Stimulated activated CD8-positive, alpha-beta memory T cell treated with anti-CD3 and anti-CD28 coated beads, Interleukin-15, amount 100 ng/mL, for 48 hours (primary cell): ENCODE results near the gene DCAF10.
"Not testable (repeated sequence)": the region's sequence is repeated elsewhere in the genome, so short reads cannot be mapped to it uniquely, and the experiment has no call there.

Source experiments
- DNase-seq, 2 donors: peaks; one replicate each; pipeline ENCODE4 v3.0.0-alpha.2; 2020; ENCODE audit warnings: low read depth in 2 of 2

The DCAF10 gene

DNA sequence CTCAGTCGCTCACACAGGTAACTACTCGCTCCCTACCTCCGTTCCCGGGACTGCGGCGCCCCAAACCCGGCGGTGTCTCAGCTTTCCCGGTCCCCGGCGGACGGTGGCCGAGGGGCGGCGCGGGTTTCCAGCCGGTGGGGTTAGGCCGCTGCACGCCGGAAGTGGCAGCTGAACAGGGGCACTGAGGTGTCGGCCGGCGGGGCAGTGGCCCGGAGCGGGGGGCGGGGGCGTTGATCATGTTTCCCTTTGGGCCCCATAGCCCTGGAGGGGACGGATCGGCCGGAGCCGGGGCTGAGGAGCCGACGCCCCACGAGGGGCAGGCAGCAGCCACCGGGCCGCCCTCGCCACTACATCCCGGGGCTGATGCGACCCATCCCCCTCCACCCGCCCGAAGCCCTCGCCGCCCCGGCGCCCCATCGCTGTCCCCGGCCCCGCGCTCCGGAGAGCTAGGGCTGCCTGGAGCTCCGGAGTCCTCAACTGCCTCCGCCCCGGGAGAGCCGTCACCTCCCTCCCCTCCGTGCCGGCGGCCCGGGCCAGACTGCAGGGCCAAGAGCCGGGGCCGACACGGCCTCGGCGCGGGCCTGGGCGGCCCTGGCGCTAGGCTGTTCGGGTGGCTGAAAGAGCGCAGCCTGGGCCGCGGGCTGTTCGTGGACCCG lies at the start of gene DCAF10:
Gene DCAF10, plus strand, starts transcription at position 167 of the 656 bp plus-strand sequence. Its CDS starts 70 bp downstream, at position 237.
- peak; percentile 83 to 85 for DNase-seq

DNA sequence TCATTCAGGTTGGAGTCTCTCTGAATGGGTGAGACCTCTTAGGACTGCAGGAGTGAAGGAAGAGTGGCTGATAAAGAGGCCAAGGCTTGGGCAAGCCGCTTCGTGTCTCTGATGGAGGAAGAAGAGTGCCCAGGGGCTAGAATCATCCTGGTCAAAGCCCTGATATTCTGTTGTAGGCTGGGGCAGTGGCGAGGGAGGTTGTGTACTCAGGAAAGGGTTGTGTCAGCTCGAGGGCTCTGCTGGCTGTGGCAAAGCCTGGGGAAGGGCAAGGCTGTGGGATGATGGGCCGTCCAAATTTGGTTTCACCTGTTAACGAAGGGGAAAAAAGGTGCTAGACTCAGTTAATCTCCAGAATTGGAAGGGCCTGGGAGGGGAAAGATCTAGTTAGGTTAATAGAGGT lies 49.4 kb upstream of the DCAF10 start:
- DNase-seq = no peak

DNA sequence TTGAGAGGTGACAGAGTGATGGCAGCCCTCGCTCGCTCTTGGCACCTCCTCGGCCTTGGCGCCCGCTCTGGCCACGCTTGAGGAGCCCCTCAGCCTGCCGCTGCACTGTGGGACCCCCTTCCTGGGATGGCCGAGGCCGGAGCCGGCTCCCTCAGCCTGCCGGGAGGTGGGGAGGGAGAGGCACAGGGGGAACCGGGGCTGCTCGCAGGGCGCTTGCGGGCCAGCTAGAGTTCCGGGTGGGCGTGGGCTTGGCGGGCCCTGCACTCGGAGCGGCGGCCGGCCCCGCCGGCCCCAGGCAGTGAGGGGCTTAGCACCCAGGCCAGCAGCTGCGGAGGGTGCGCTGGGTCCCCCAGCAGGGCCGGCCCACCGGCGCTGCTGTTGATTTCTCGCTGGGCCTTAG lies 48.9 kb upstream of the DCAF10 start:
- DNase-seq = not testable (repeated sequence)

DNA sequence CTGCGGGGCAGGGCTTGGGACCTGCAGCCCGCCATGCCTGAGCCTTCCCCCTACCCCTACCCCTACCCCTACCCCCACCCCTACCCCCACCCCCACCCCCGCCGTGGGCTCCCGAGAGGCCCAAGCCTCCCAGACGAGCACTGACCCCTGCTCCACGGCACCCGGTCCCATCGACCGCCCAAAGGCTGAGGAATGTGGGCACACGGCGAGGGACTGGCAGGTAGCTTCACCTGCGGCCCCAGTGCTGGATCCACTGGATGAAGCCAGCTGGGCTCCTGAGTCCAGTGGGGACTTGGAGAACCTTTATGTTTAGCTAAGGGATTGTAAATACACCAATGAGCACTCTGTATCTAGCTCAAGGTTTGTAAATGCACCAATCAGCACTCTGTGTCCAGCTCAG lies 48.5 kb upstream of the DCAF10 start:
- not testable (repeated sequence) for DNase-seq

GRCh38 chr9:37752642-37753488 lies 47.7 kb upstream of the DCAF10 start:
- peak in 1 of 2 donors; percentile 6 for DNase-seq

DNA sequence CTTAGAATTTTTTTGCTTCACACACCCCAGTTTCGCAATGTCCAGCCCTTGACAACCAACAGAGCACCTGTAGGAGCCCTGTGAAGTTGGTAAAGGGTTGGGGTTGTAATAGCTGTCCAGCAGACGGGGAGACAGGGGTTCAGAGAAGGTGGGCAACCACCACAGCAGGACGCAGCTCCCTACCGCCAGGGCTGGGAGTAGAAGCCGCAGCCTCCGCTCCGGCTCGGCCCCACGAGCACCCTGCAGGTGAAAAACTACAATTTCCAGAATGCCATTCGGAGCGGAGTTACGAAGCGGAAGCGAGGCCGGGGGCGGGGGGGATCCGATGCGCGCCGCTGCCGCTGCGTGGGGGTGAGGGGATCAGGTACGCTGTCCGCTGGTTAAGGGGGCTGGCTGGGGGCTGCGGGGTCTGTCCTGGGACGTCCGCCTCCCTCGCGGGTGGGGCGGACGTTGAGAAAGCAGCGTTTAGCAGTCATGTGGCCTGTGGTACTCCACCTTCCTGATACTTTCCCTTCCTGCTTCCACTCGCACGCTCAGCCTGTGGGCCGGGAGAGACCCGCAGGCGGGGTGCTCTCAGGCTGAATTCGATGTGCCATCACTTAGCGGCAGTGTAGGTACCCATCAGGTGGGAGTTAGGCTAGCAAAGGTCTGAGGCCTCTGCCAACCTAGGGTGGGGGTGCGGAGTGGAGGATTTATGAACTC lies 47.0 kb upstream of the DCAF10 start, which contains the start of gene TRMT10B:
Gene TRMT10B, plus strand, starts transcription at position 317 of the 702 bp plus-strand sequence. CDS start 8,127 bp downstream, outside the sequence.
- peak; percentile 57 to 65 for DNase-seq

DNA sequence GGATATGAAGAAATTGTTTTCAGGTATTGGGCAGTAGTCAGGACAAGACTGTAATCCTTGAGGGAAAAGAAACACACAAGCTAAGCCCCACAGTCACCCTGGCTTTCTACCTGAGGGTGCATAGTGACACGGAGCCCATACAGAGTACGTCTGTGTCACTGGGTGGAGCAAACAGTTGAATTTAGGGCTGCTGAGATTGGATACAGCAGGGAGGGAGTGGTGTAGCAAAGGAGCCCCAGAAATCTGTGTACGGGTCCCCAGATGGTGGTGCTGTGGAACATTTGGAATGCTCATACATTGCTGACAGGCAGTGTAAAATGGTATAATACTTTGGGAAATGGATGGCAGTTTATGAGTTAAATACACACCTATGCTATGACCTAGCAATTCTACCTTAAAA lies 41.9 kb upstream of the DCAF10 start:
- DNase-seq = no peak

DNA sequence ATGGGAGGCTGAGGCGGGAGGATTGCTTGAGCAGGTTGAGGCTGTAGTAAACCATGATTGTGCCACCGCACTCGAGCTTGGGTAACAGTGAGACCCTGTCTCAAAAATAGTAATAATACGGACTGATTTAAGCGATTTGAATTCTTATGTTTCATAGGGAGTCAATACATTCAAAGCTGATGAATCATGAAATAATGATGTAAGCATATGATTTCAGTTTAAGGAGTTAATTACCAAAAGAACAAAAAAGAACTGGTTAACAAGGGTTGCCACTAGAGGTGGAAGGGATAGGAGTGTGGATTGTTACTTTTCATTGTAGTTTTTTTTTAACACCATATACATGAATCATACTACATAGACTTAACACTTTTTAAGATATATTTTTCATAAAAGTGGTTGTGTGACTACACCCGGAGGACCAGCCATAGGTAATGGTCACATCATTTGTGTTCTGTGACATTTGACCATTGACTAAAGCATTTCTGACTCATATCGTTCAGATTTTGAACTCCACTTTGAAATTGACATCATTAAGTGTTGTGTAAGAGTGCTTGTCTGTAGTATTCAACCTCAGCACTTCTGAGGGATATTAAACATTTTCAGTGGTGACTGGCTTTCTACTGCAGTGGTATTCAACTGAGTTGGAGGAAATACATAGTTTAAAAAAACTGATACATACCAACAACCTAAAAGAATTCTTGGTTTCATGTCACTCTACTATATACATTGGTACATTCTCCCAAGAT lies 40.0 kb upstream of the DCAF10 start:
- no peak for DNase-seq

DNA sequence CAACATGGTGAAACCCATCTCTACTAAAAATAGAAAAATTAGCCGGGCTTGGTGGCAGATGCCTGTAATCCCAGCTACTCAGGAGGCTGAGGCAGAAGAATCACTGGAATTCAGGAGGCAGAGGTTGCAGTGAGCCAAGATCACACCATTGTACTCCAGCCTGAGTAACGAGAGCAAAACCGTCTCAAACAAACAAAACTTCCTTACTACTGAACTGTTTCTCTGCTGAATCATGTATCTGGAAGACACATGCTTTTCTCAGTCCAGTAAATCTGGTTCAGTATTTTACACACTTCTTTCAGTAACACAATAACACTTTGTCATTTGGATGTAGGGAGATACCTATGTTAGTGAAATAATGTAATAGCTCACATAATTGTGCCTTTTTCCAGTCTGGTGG lies 39.1 kb upstream of the DCAF10 start:
- no peak for DNase-seq

GRCh38 chr9:37765263-37765662 lies 35.3 kb upstream of the DCAF10 start:
- not testable (repeated sequence) for DNase-seq

DNA sequence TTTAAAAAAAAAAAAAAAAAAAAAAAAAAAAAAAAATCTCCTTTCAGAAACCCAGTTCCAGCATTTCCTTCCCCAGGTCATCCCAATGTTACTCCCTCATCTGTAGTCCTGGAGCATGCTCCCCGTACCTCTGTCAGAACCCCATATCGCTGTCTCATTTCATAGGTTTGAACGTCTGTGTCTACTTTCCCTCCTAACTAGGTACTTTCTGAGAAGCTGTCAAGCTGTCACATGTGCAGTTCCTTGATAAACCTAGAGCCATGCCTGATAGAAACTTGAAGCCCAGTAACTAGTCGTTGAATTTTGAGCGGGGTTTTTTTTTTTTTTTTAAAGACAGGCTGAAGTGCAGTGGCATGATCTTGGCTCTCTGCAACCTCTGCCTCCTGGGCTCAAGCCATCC lies 31.3 kb upstream of the DCAF10 start:
- DNase-seq = no peak

DNA sequence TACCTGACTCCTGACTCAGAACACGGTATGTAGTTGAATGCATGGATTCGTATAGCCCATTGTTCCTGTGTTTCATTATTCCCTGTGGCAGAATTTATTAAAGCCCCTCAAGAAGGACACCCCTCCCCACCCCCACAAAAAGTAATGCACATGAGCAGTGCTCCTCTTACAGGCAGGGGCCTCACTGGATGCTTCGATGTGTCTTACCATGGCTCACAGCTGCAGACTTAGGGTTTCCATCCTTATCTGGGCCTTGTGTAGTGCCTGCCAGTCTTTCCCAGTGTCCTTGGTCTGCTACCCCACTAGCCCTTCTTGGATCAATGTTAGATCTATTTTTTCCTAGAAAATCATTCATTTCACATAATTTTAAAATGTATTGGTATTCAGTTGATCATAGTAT lies 30.6 kb upstream of the DCAF10 start:
- no peak for DNase-seq

DNA sequence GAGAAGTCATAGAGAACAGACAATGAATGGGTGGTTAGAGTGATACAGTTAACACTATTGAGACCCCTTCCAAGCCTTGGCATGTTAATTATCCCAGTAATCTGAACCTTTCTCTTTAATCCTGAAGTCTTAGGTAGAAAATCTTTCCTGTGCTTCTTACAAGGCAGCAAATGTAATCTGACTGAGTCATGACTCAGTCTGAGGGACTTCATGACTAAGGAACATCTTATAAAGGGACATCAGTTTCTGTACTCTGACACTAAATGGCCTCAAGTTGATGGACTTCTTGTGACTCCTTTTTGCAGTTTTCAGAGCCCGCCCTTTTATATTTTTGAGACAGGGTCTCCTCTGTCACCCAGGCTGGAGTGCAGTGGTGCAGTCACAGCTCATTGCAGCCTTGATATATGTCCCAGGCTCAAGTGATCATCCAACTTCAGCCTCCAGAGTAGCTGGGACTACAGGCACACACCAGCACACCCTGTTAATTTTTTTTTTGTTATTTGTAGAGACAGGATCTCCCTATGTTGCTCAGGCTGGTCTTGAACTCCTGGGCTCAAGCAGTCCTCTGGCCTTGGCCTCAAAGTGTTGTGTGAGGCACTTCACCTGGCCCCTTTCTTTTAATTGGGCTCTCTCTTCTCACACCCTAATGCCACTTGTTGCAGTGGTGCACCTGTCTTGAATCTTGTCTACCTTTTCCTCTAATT lies 25.2 kb upstream of the DCAF10 start:
- no peak for DNase-seq

- no peak for DNase-seq
Measured at GRCh38 chr9:37776328-37776727, 24.3 kb upstream of the DCAF10 start.

DNA sequence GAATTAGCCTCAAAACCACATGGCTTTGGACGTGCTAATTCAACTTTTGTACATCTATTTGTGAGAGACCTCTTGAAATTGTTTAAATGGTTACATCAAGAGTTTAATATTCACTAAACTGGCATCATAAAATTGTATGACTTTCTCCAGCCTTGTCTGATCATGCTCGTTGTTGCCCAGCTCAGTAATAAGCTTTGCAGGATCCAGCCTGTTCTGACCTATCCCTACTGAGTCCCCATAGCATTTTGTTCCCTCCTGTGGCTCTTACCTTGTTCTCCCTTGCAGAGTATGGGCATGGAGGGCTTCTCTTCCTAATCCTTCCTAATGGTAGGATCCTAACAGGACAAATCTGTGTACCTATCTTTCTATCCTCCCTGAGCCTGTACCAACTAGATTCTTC lies 22.1 kb upstream of the DCAF10 start:
- DNase-seq = no peak

GRCh38 chr9:37784291-37784615 lies 16.3 kb upstream of the DCAF10 start:
- DNase-seq = no peak

DNA sequence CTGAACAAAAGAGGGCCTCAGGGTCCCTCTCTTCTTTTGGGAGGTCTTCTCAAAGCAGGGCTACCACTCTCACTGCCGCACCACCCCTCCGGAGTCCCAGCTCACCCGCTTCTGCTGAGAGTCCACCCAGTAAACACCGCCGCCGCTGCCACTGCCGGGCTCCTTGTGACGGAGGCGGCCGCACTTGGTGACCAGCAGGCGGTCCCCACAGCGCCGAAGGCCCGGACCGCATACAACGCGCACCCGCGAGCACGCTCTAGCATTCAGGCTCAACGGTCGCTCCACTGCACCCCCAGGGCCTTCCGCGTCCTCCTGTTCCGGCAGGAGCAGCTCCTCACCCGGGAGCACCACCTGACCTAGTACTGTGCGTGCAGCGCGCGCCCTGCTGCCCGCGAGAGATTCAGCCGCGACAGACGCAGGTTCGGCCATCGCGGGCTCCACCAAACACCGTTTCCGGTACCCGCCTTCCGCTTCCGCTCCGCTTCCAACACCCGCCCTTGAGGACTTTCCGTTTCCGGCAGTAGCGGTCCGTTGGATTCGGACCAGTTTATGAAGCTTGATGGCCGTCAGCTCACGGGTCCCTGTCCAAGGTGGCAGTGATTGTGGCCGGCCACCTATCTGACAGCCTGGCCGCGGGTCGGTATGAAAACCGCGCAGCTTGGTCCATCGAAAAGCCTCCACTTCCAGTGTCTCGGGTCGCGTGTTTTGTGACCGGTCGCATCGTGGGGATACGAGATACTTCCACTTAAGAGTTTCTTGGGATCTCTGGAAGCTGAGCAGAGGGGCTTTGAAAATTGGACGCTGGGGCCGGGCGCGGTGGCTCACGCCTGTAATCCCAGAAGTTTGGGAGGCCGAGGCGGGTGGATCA lies 15.7 kb upstream of the DCAF10 start, which contains the start of gene EXOSC3:
Gene EXOSC3, minus strand, starts transcription at position 449 of the 868 bp plus-strand sequence. Its CDS starts 20 bp downstream, at position 429.
- DNase-seq = peak; percentile 81 to 82

GRCh38 chr9:37787059-37787458 lies 13.5 kb upstream of the DCAF10 start:
- no peak for DNase-seq

DNA sequence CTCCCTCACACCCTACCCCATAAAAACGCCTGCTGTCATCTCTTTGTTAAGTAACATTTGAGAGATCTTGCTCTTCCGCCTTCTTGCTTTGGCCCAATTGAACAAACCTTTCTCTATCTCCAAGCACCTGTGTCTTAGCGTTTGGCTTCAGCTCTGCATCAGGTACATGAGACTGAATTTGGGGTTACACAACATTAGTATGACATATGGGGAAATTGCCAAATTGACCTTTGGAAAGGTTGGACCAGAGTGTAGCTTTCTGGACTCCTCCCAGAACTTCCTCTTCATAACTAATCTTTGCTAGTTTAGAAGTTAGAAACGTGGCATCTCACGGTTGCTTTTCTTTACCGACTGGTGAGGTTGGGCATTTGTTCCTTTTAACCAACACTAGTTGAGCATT lies 12.3 kb upstream of the DCAF10 start:
- no peak for DNase-seq

- DNase-seq = no peak
Measured at GRCh38 chr9:37790096-37790495, 10.5 kb upstream of the DCAF10 start.
